Measurements from ENCODE around the gene NPPB.
A peak's percentile ranks its signal among the peaks of the same experiment; 100 is the strongest.

The NPPB gene

GRCh38 chr1:11857164-11857851 lies 1.4 kb downstream of the NPPB start:
- no peak for DNase-seq (ENCODE audit: low spot score)

GRCh38 chr1:11856698-11857097 lies 2.0 kb downstream of the NPPB start:
- no peak for DNase-seq (ENCODE audit: low spot score)

GRCh38 chr1:11855430-11855829 lies 3.3 kb downstream of the NPPB start:
- DNase-seq (ENCODE audit: low spot score): no peak

- DNase-seq (ENCODE audit: low spot score): no peak
Observed at GRCh38 chr1:11854519-11854918, 4.2 kb downstream of the NPPB start.

- no peak for DNase-seq (ENCODE audit: low spot score)
Observed at GRCh38 chr1:11851180-11851579, 7.6 kb downstream of the NPPB start.

GRCh38 chr1:11850156-11850555 lies 8.6 kb downstream of the NPPB start:
- no peak for DNase-seq (ENCODE audit: low spot score)

GRCh38 chr1:11848373-11848700 lies 10.4 kb downstream of the NPPB start:
- no peak for DNase-seq (ENCODE audit: low spot score)

GRCh38 chr1:11847667-11848372 lies 10.9 kb downstream of the NPPB start, which contains the start of gene NPPA:
TSS of gene NPPA (minus strand) at chr1:11847783. CDS start at chr1:11847684, 99 bp downstream.
- peak; percentile 31 for DNase-seq (ENCODE audit: low spot score)

GRCh38 chr1:11845641-11846335 lies 13.0 kb downstream of the NPPB start:
- DNase-seq (ENCODE audit: low spot score): no peak

GRCh38 chr1:11842154-11843041 lies 16.3 kb downstream of the NPPB start:
- no peak for DNase-seq (ENCODE audit: low spot score)

GRCh38 chr1:11841245-11842153 lies 17.2 kb downstream of the NPPB start:
- no peak for DNase-seq (ENCODE audit: low spot score)

- no peak for DNase-seq (ENCODE audit: low spot score)
Observed at GRCh38 chr1:11839727-11840705, 18.7 kb downstream of the NPPB start.

GRCh38 chr1:11838349-11839272 lies 20.1 kb downstream of the NPPB start:
- peak; percentile 93 for DNase-seq (ENCODE audit: low spot score)

- no peak for DNase-seq (ENCODE audit: low spot score)
Observed at GRCh38 chr1:11837767-11838348, 20.9 kb downstream of the NPPB start.

GRCh38 chr1:11836955-11837766 lies 21.6 kb downstream of the NPPB start:
- DNase-seq (ENCODE audit: low spot score): no peak

- no peak for DNase-seq (ENCODE audit: low spot score)
Observed at GRCh38 chr1:11835441-11836225, 23.1 kb downstream of the NPPB start.

GRCh38 chr1:11833900-11834299 lies 24.8 kb downstream of the NPPB start:
- DNase-seq (ENCODE audit: low spot score): no peak

Measured in AG08395 (cell line).